ENCODE data around the gene HEXD.

GRCh38 chr17:82440469-82440981 lies 22.4 kb downstream of the HEXD start:
- no peak for TF ChIP-seq EZH2phosphoT487 (IDR thresholded peaks at IDR 0.05; ENCODE audit: borderline replicate concordance, low read depth, low read length)
- TF ChIP-seq, protein P1, sequence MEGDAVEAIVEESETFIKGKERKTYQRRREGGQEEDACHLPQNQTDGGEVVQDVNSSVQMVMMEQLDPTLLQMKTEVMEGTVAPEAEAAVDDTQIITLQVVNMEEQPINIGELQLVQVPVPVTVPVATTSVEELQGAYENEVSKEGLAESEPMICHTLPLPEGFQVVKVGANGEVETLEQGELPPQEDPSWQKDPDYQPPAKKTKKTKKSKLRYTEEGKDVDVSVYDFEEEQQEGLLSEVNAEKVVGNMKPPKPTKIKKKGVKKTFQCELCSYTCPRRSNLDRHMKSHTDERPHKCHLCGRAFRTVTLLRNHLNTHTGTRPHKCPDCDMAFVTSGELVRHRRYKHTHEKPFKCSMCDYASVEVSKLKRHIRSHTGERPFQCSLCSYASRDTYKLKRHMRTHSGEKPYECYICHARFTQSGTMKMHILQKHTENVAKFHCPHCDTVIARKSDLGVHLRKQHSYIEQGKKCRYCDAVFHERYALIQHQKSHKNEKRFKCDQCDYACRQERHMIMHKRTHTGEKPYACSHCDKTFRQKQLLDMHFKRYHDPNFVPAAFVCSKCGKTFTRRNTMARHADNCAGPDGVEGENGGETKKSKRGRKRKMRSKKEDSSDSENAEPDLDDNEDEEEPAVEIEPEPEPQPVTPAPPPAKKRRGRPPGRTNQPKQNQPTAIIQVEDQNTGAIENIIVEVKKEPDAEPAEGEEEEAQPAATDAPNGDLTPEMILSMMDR (conservative IDR thresholded peaks at IDR 0.05; ENCODE audit: low read length) = no peak
